Right forelimb (tissue), 1 donor: ENCODE measurements around the gene TOX2.
A peak's percentile ranks its signal among the peaks of the same experiment; 100 is the strongest.

ENCODE experiments used
- DNase-seq: peaks from one replicate; pipeline ENCODE4 v3.0.0-alpha.2; 2018

The TOX2 gene

GRCh38 chr20:43961116-43961515, 46.5 kb downstream of the TOX2 start:
- no peak for DNase-seq

- no peak for DNase-seq
Observed at GRCh38 chr20:43961541-43962471, 47.2 kb downstream of the TOX2 start.

- no peak for DNase-seq
Observed at GRCh38 chr20:43962530-43962929, 47.9 kb downstream of the TOX2 start.

- DNase-seq = no peak
Observed at GRCh38 chr20:43963233-43963632, 48.6 kb downstream of the TOX2 start.

GRCh38 chr20:43963872-43964791, 49.5 kb downstream of the TOX2 start:
- peak; percentile 52 for DNase-seq

GRCh38 chr20:43968341-43969000, 53.8 kb downstream of the TOX2 start:
- no peak for DNase-seq

- DNase-seq = no peak
Observed at GRCh38 chr20:43969028-43969447, 54.4 kb downstream of the TOX2 start.

GRCh38 chr20:43969501-43970182, 55.0 kb downstream of the TOX2 start:
- DNase-seq = no peak

- DNase-seq = no peak
Observed at GRCh38 chr20:43971267-43971666, 56.6 kb downstream of the TOX2 start.

- DNase-seq = no peak
Observed at GRCh38 chr20:43972051-43972450, 57.4 kb downstream of the TOX2 start.

- no peak for DNase-seq
Observed at GRCh38 chr20:43972692-43973091, 58.0 kb downstream of the TOX2 start.

GRCh38 chr20:43973231-43973630, 58.6 kb downstream of the TOX2 start:
- no peak for DNase-seq

GRCh38 chr20:43973671-43974450, 59.2 kb downstream of the TOX2 start:
- DNase-seq = no peak

- no peak for DNase-seq
Observed at GRCh38 chr20:43974695-43975094, 60.0 kb downstream of the TOX2 start.

GRCh38 chr20:43975096-43975768, 60.6 kb downstream of the TOX2 start:
- DNase-seq = no peak

GRCh38 chr20:43976547-43976946, 61.9 kb downstream of the TOX2 start:
- DNase-seq = no peak

- DNase-seq = no peak
Observed at GRCh38 chr20:43977252-43977651, 62.6 kb downstream of the TOX2 start.

GRCh38 chr20:43977962-43978361, 63.3 kb downstream of the TOX2 start:
- DNase-seq = no peak

- no peak for DNase-seq
Observed at GRCh38 chr20:43979576-43980105, 65.0 kb downstream of the TOX2 start.

- no peak for DNase-seq
Observed at GRCh38 chr20:43981540-43981939, 66.9 kb downstream of the TOX2 start.

GRCh38 chr20:43982016-43982415, 67.4 kb downstream of the TOX2 start:
- DNase-seq = no peak
